NCI-H128 (cell line): ENCODE results near the gene GRK4.

ENCODE experiments used
- DNase-seq: peaks from one replicate; lab custom pipeline; 2025; ENCODE audit not compliant: unreplicated experiment; lab: John Stamatoyannopoulos, UW

GRK4 gene

GRCh38 chr4:3067473-3068001 is 104.2 kb downstream of the GRK4 start:
- no peak for DNase-seq

- no peak for DNase-seq
These were observed 106.4 kb downstream of the GRK4 start for GRCh38 chr4:3069661-3070199.

GRCh38 chr4:3070709-3071500 is 107.5 kb downstream of the GRK4 start:
- DNase-seq = no peak

GRCh38 chr4:3071811-3072210 is 108.4 kb downstream of the GRK4 start:
- no peak for DNase-seq

GRCh38 chr4:3073158-3074077 is 110.0 kb downstream of the GRK4 start:
- peak; percentile 13 for DNase-seq

- peak; percentile 71 for DNase-seq
These were observed 110.9 kb downstream of the GRK4 start, which contains the start of the genes HTT and HTT-AS for GRCh38 chr4:3074078-3074845. TSS of gene HTT (plus strand) at chr4:3074681. CDS start at chr4:3074826, 145 bp downstream. TSS of gene HTT-AS (minus strand) at chr4:3074538.

GRCh38 chr4:3074846-3075651 is 111.7 kb downstream of the GRK4 start:
- DNase-seq = peak; percentile 18

GRCh38 chr4:3075652-3075981 is 112.2 kb downstream of the GRK4 start:
- no peak for DNase-seq

- no peak for DNase-seq
These were observed 114.4 kb downstream of the GRK4 start for GRCh38 chr4:3077796-3078195.

GRCh38 chr4:3079694-3080123 is 116.3 kb downstream of the GRK4 start:
- no peak for DNase-seq

GRCh38 chr4:3082925-3083515 is 119.6 kb downstream of the GRK4 start:
- no peak for DNase-seq

GRCh38 chr4:3083732-3084131 is 120.4 kb downstream of the GRK4 start:
- no peak for DNase-seq

- DNase-seq = no peak
These were observed 122.7 kb downstream of the GRK4 start for GRCh38 chr4:3085948-3086670.

GRCh38 chr4:3087115-3087797 is 123.9 kb downstream of the GRK4 start:
- no peak for DNase-seq
